Peyer's patch (tissue), 4 donors: ENCODE measurements around the gene ITGB3. TPM values are rescaled to one million over a fixed set of nuclear protein-coding genes. Genes with fewer than 3 reads are reported as not detected.
"Not testable (repeated sequence)": the region's sequence is repeated elsewhere in the genome, so short reads cannot be mapped to it uniquely, and the experiment has no call there.

Source experiments
- DNase-seq, 3 donors: peaks; one replicate each; pipeline ENCODE4 v3.0.0-alpha.2; 2017 to 2019
- H3K27ac ChIP-seq, 4 donors: fragments of 200-600 bp; sonication (generic); one replicate each; pipeline ENCODE4 v1.5.1; 2016 to 2019
- H3K27me3 ChIP-seq, 2 donors: fragments of 200-600 bp; sonication (generic); one replicate each; pipeline ENCODE4 v1.5.1; 2019
- H3K36me3 ChIP-seq, 3 donors: fragments of 200-600 bp; sonication (generic); one replicate each; pipeline ENCODE4 v1.5.1; 2016 to 2019
- H3K4me1 ChIP-seq, 4 donors: fragments of 200-600 bp; sonication (generic); one replicate each; pipeline ENCODE4 v1.5.1; 2016 to 2019
- H3K4me3 ChIP-seq, 4 donors: fragments of 200-600 bp; sonication (generic); 1 replicate in 3 of 4; 2 replicates in 1 of 4; pipeline ENCODE4 v1.5.1; 2016 to 2019; ENCODE audit warnings: mild to moderate bottlenecking in 1 of 4
- H3K9me3 ChIP-seq, 4 donors: fragments of 200-600 bp; sonication (generic); one replicate each; pipeline ENCODE4 v1.5.1; 2016 to 2019; ENCODE audit warnings: mild to moderate bottlenecking in 1 of 4
- POLR2A ChIP-seq, 2 donors: fragments of 450-650 bp; IDR thresholded peaks; one replicate each; pipeline ENCODE4 v1.5.1; 2017; ENCODE audit warnings: antibody characterized with exemption in 2 of 2, mild to moderate bottlenecking in 2 of 2, moderate library complexity in 2 of 2
- total RNA-seq, 4 donors: library from RNA; depleted of rRNA; stranded (reverse); fragments of >200 nt; gene quantifications; one replicate each; pipeline ENCODE4 v1.1.0, GENCODE V29; 2016
- TF ChIP-seq, protein P1 (sequence below), 6 experiments: fragments of 450-650 bp in 4 of 6; fragments of 200-600 bp in 2 of 6; sonication (generic) in 1 of 6; IDR thresholded peaks; one replicate each; pipeline ENCODE4 v1.5.1; 2017 to 2019; ENCODE audit warnings: antibody characterized with exemption in 6 of 6, mild to moderate bottlenecking in 3 of 6, moderate library complexity in 1 of 6

Gene ITGB3
- total RNA-seq, 4 donors from 2014 or later, result 4.6 to 18.2 (median 6.6) TPM

DNA sequence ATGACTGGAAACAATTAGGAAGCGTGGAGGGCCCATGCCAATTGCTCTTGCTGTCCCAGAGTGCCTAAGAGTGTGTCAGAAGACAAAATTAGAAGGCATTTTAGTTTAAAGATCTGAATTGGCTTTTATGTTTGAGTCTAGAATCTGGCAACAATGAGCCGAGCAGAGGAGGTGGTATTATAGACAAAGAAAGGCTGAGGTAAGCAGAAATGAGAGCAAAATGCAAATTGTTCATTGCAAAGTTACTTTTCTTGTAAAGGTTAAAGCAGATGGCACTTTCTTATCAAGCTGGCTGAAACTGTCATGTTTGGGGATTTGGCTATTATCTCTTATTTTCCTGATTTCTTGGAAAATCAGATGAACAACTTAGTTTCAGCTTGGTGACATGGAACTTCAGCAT, 41.2 kb upstream of the ITGB3 start:
- no peak overlapping the region for H3K27ac ChIP-seq
- no peak overlapping the region for H3K4me3 ChIP-seq
- no peak for DNase-seq
- H3K36me3 ChIP-seq, result no peaks in the 10 kb centered on the region
- no peaks in the 10 kb centered on the region for H3K9me3 ChIP-seq
- H3K27me3 ChIP-seq, result no peaks in the 10 kb centered on the region
- H3K4me1 ChIP-seq, result no peaks in the 10 kb centered on the region
- TF ChIP-seq, protein P1, sequence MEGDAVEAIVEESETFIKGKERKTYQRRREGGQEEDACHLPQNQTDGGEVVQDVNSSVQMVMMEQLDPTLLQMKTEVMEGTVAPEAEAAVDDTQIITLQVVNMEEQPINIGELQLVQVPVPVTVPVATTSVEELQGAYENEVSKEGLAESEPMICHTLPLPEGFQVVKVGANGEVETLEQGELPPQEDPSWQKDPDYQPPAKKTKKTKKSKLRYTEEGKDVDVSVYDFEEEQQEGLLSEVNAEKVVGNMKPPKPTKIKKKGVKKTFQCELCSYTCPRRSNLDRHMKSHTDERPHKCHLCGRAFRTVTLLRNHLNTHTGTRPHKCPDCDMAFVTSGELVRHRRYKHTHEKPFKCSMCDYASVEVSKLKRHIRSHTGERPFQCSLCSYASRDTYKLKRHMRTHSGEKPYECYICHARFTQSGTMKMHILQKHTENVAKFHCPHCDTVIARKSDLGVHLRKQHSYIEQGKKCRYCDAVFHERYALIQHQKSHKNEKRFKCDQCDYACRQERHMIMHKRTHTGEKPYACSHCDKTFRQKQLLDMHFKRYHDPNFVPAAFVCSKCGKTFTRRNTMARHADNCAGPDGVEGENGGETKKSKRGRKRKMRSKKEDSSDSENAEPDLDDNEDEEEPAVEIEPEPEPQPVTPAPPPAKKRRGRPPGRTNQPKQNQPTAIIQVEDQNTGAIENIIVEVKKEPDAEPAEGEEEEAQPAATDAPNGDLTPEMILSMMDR (IDR thresholded peaks at IDR 0.05), result no peak
- TF ChIP-seq POLR2A (IDR thresholded peaks at IDR 0.05), result no peak

DNA sequence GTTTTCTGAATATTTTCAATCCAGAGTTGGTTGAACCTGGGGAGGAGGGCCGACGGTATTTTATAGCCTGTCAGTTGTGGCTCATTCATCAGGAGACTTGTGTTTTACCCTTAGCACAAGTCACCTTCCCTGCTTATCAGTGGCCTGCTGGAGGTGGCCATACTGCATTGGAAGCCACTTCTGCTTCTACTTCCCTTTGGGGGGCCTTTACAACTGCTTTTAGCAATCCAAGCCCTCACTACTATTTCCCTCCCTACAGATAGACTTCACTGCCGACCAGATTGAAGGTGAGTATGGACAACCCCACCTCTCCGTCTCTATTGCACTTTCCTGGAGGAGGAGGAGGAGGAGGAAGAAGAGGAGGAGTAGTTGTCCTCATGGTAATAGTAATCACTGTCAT, 40.1 kb upstream of the ITGB3 start:
- DNase-seq, result no peak
- H3K9me3 ChIP-seq, result no peaks in the 10 kb centered on the region
- peaks cover 0 to 2% (median 0%) of the 10 kb centered on the region in 4 donors for H3K4me1 ChIP-seq
- TF ChIP-seq, protein P1 (IDR thresholded peaks at IDR 0.05), result no peak
- TF ChIP-seq POLR2A (IDR thresholded peaks at IDR 0.05), result no peak
- H3K4me3 ChIP-seq, result no peak overlapping the region
- no peaks in the 10 kb centered on the region for H3K36me3 ChIP-seq
- H3K27ac ChIP-seq, result no peak overlapping the region
- H3K27me3 ChIP-seq, result no peaks in the 10 kb centered on the region

DNA sequence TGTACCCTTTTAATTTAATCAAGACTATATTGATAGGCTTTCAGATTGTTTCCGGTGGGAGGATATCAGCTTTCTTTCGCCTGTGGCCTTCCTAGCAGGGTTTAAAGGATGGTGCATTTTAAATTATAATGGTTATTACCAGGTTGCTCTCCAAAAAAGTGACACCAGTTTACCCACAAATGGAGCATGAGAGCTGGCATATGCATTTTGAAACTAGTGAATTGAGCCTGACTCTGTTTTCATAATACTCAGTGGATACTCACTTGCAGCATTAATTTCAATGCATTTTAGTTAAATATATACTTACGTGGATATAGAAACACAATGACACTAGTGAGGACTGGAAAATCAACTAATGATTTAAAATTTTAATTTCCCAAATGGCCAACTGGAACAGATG, 38.7 kb upstream of the ITGB3 start:
- peaks cover 0 to 7% (median 0%) of the 10 kb centered on the region in 4 donors for H3K4me1 ChIP-seq

DNA sequence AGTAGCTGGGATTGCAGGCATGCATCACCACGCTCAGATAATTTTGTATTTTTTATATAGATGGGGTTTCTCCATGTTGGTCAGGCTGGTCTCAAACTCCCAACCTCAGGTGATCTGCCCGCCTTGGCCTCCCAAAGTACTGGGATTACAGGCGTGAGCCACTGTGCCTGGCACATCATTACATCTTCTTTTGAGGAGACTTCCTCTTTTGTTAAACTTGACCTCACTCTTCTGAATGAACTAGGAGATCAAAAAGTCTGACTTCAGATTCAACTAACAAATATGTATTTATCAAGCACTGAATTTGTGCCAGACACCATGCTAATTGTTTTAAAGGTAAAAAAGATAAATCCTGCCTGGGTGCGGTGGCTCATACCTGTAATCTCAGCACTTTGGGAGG, 36.8 kb upstream of the ITGB3 start:
- H3K27ac ChIP-seq, H3K27me3 ChIP-seq, H3K4me3 ChIP-seq, DNase-seq, H3K36me3 ChIP-seq, H3K9me3 ChIP-seq, H3K4me1 ChIP-seq: not testable (repeated sequence)

More for the DNA sequence above, 38.7 kb upstream of the ITGB3 start:
- H3K27me3 ChIP-seq, result no peaks in the 10 kb centered on the region
- no peak for TF ChIP-seq POLR2A (IDR thresholded peaks at IDR 0.05)
- TF ChIP-seq, protein P1 (IDR thresholded peaks at IDR 0.05), result no peak
- DNase-seq, result no peak
- no peaks in the 10 kb centered on the region for H3K9me3 ChIP-seq
- H3K27ac ChIP-seq, result no peak overlapping the region
- no peak overlapping the region for H3K4me3 ChIP-seq
- H3K36me3 ChIP-seq, result no peaks in the 10 kb centered on the region

DNA sequence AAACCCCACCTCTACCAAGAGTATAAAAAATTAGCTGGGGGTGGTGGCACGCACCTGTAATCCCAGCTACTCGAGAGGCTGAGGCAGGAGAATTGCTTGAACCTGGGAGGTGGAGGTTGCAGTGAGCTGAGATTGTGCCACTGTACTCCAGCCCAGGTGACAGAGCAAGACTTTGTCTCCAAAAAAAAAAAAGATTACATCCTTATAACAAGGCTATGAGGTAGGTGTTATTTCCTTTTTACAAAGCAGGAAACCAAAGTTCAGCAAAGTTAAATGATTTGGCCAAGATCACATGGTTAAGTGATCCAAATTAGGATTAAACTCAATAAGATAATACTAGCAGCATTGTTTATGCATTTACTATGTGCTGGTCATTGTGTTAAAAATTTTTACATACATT, 36.3 kb upstream of the ITGB3 start:
- not testable (repeated sequence) for H3K36me3 ChIP-seq, H3K9me3 ChIP-seq, H3K4me3 ChIP-seq, H3K27me3 ChIP-seq, H3K4me1 ChIP-seq, DNase-seq, H3K27ac ChIP-seq

DNA sequence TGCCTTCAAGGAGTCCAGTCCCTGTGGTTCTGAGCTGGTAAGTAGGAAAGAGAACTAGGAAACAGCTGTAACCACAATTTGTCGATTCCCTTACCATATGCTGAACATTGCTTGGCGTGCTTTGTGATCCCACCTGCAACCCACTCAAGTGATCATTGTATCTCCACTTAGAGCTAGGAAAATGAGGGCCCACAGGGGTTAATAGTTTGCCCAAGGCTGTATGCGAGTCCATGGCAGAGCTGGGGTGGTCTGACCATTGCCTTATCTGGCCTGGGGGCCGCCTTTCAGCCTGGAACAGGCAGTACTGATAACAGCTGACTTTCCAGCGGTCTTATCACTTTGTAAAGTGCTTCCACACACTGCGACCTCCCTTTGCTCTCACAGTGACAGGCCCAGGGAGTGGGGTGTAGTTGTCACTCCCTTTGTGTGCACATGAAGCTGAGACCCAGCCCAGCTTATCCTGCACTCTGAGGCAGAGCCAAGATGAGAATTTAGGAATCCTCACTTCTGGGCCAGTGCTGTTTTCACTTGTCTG, 34.7 kb upstream of the ITGB3 start:
- TF ChIP-seq, protein P1 (IDR thresholded peaks at IDR 0.05), result no peak
- TF ChIP-seq POLR2A (IDR thresholded peaks at IDR 0.05), result no peak
- DNase-seq, result no peak
- Histone ChIP-seq H3K4me3 (no peak overlapping the region), H3K27ac (no peak overlapping the region), H3K9me3 (no peaks in the 10 kb centered on the region), H3K36me3 (no peaks in the 10 kb centered on the region), H3K4me1 (peaks cover 0 to 7% (median 0%) of the 10 kb centered on the region in 4 donors), H3K27me3 (no peaks in the 10 kb centered on the region)
